GM12864 (cell line): ENCODE results near the gene BFSP2.

ENCODE experiments used
- DNase-seq: peaks from one replicate; pipeline ENCODE4 v3.0.0-alpha.2; 2011; ENCODE audit warnings: low read depth
- H3K4me3 ChIP-seq: 2 replicates; pipeline ENCODE4 v1.5.1; 2011; ENCODE audit warnings: mild to moderate bottlenecking, low read depth, low read length, control low read depth
- CTCF ChIP-seq: IDR thresholded peaks from 2 replicates; pipeline ENCODE4 v1.5.1; 2011; ENCODE audit warnings: low read depth, mild to moderate bottlenecking, moderate library complexity, low read length, control low read depth, inconsistent platforms; ENCODE audit errors: missing control alignments

BFSP2 gene

GRCh38 chr3:133401374-133402135 is 1.7 kb downstream of the BFSP2 start:
- no peak for TF ChIP-seq CTCF

GRCh38 chr3:133404920-133405319 is 5.1 kb downstream of the BFSP2 start:
- DNase-seq, result no peak
- no peak overlapping the region for H3K4me3 ChIP-seq
- TF ChIP-seq CTCF, result no peak

More at GRCh38 chr3:133401374-133402135, 1.7 kb downstream of the BFSP2 start:
- DNase-seq, result no peak
- H3K4me3 ChIP-seq, result no peak overlapping the region

DNA sequence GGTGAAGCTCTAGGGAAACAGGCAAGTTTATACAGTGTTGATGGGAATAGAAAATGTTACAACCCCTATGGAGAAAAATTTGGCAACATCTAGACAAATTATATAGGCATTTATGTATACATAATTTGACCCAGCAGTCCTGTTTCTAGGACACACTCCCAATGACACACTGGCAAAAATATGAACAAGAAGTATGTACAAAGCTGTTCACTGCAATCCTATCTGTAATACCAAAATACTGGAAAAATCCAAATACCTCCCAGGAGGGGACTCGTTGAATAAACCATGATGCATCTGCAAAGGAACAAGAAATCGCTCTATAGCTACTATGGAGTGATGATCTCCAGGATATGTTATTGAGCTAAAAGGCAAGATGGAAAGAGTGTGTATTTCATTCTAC is 8.5 kb downstream of the BFSP2 start:
- TF ChIP-seq CTCF, result no peak
- no peak overlapping the region for H3K4me3 ChIP-seq

DNA sequence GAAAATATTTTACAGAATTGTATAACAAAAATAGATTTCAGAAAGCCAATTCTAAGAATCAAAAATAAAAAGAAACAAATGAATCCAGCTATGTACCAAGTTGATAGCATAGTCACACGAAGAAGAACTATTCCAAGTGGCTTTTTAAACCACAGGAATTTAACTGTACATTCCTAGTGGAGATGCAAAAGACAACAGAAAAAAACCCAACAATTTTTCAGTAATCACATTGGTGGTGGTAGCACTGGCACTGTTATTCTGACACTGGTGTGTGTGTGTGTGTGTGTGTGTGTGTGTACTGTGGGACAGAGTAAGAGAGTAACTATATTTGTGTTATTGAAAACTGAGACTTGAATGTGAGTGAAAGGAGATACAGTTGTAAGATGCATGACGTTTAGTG is 9.1 kb downstream of the BFSP2 start:
- TF ChIP-seq CTCF, result no peak
- no peak for DNase-seq
- no peak overlapping the region for H3K4me3 ChIP-seq

More for the DNA sequence above, 8.5 kb downstream of the BFSP2 start:
- no peak for DNase-seq

DNA sequence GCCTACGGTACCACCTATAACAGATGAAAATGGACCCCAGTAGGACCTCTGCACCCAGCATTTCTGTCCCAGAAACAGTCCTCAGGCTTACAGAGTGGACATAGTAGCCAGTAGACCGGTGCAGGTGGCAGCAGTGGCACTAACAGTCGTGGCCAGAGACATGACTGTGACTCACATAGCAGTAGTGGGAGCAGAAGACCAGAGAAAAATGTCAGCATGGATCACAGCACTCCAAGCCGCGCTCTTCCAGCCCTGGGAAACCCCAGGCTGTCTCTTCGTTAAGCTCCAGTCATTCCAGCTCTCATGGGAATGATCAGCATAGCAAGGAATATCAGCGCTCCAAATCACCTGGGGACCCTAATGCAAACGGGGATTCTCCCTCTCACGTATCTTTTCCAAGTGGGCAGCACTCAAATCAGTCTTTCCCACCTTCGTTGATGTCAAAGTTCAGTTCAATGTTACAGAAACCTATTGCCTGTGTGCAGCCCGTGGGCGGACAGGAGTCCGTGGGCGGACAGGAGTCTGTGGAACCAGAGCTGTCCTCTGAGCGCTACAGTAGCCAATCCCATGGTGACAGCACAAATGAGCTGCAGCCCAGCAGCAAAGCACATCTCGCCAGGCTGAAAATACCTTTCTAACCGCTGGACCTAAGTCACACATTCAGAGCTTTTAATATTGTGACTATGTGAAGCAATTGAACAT is 10.5 kb downstream of the BFSP2 start:
- no peak for TF ChIP-seq CTCF
- DNase-seq, result no peak
- H3K4me3 ChIP-seq, result no peak overlapping the region

- TF ChIP-seq CTCF, result no peak
- no peak overlapping the region for H3K4me3 ChIP-seq
- DNase-seq, result no peak
Observed at GRCh38 chr3:133412183-133413132, 12.6 kb downstream of the BFSP2 start.
